GM12891 (cell line): ENCODE data around the gene ACP3.
A peak's percentile ranks its signal among the peaks of the same experiment; 100 is the strongest.

Source experiments
- DNase-seq: peaks from one replicate; pipeline ENCODE4 v3.0.0; 2011; ENCODE audit warnings: low spot score; ENCODE audit not compliant: insufficient read length
- FAIRE-seq: peaks from 2 replicates; lab custom pipeline; 2011; peaks lifted over from hg19 to GRCh38; lab: Jason Lieb, UNC
- PAX5 ChIP-seq: IDR thresholded peaks from 2 replicates; pipeline ENCODE4 v1.6.1; 2011; ENCODE audit warnings: low read length, moderate library complexity, mild to moderate bottlenecking; ENCODE audit not compliant: insufficient read depth, severe bottlenecking
- POLR2A ChIP-seq: IDR thresholded peaks from 2 replicates; pipeline ENCODE4 v1.6.1; 2011; ENCODE audit warnings: low read depth, low read length, control low read depth
- POLR2AphosphoS5 ChIP-seq: IDR thresholded peaks from 2 replicates; pipeline ENCODE4 v1.6.1; 2011; ENCODE audit warnings: low read depth, low read length, control low read depth
- POU2F2 ChIP-seq: IDR thresholded peaks from 2 replicates; pipeline ENCODE4 v1.6.1; 2011; ENCODE audit warnings: low read depth, mild to moderate bottlenecking, control low read depth, low read length, moderate library complexity
- SPI1 ChIP-seq: IDR thresholded peaks from 2 replicates; pipeline ENCODE4 v1.6.1; 2011; ENCODE audit warnings: low read depth, low read length, control low read depth
- TAF1 ChIP-seq: IDR thresholded peaks from 2 replicates; pipeline ENCODE4 v1.6.1; 2011; ENCODE audit warnings: low read depth, low read length, control low read depth

ACP3 gene

DNA sequence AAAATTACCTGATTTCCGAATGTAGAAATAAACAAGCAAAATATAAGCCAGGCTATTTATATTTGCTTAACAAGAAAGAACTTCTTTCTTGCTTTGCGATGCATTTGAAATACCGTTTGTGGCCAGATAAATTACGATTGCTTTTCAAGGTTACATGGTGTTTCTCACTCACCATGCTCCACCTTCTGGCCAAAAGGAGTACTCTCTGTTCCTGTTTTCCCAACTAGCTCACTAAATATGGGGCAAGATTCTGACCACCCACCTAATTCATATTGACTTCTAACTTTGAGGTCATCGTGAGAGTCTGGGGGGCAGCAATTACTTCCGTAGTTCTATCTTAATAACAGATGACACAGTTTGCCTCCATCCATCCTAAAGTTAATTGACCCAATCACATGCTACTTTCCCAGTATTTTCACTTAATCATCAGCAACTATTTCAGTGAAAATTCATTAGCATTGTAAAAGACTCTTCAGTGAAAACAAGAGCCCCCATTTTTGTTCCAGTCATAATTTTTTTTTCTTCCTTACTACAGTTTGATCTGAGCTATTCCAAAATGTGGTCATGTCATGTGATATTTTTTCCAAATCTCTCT is 25.9 kb downstream of the ACP3 start:
- peak; percentile 63 for FAIRE-seq
- no peak for DNase-seq
- peak; percentile 68 for TF ChIP-seq SPI1
- no peak for TF ChIP-seq POLR2AphosphoS5
- TF ChIP-seq PAX5: no peak
- TF ChIP-seq POLR2A: no peak

DNA sequence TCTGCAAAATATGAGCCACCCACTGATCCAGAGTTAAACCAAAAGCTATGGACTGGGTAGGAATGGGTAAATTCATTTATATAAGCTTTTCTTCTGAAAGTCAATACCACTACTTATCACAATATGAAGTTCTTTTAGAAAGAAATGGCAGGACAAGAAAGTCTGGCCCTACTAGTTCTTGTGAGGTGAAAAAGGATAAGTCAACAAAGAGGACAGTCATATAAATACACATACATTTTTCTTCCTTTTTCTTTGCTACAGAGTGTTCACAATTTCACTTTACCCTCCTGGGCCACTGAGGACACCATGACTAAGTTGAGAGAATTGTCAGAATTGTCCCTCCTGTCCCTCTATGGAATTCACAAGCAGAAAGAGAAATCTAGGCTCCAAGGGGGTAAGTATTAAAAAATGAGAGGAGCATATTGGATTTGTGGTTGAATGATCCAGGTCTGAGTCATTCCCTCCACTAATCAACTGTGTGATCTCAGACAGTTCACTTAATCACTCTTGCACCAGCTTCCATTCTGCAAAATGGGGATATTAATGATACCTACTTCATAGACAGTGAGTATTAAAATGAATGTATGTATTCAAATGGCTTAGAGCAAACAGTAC is 27.6 kb downstream of the ACP3 start:
- no peak for TF ChIP-seq TAF1
- no peak for TF ChIP-seq POU2F2
- TF ChIP-seq SPI1: no peak
- TF ChIP-seq POLR2AphosphoS5: no peak
- no peak for TF ChIP-seq POLR2A
- no peak for TF ChIP-seq PAX5
- DNase-seq (no peak), FAIRE-seq (no peak)

DNA sequence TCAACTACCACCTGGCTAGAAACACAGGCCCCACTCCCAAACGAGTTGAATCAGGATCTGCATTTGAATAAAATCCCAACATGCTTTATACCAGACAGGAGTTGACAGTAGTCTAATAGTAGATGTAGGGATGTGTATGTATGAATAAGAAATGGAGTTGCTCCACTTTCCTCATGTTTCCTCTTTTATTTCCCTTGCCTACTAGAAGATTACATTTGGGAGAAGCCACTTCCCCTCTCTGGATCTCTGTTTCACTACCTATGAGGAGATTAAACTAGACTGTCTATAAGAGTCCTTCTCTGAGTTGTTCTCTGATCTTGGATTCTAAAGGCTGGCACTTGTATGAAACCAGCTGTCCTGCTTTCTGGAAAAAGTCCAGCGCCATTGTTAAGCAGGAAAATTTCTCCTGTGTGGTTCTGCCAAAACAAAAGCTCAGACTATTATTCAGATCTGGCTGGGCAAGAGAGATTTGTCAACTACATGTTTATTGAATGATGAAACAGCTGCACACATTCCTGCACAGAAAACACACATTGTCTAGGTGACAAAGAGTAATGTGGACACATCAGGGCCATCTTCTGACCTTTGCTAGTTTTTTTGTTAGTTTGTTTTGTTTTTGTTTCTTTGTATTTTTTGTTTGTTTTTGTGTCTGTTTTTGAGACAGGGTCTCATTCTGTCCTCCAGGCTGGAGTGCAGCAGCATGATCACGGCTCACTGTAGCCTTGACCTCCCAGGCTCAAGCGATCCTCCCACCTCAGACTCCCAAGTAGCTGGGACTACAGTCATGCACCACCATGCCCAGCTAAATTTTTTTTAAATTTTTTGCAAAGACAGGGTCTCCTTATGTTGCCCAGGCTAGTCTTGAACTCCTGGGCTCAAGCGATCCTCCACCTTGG is 29.9 kb downstream of the ACP3 start:
- DNase-seq: no peak
- TF ChIP-seq POLR2AphosphoS5 (no peak), POU2F2 (no peak), POLR2A (no peak), TAF1 (no peak), PAX5 (no peak), SPI1 (no peak)
- no peak for FAIRE-seq

DNA sequence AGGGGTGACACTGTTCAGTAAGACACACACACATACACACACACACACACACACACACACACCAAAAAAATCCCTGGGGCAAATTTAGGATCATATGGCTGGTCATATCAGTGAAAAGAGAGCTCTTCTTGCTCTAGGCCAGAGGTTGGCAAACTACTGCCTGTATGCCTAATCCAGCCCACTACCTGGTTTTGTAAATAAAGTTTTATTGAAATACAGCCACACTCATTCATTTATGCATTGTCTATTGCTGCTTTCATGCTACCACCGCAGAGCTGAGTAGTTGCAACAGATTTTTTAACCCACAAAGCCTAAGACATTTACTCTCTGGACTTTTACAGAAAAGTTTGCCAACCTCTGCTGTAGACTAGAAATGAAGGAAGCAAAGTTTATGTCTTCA is 30.6 kb downstream of the ACP3 start:
- DNase-seq: no peak
- no peak for FAIRE-seq
- no peak for TF ChIP-seq SPI1
- no peak for TF ChIP-seq TAF1
- TF ChIP-seq POU2F2: no peak
- no peak for TF ChIP-seq POLR2A
- TF ChIP-seq POLR2AphosphoS5: no peak

DNA sequence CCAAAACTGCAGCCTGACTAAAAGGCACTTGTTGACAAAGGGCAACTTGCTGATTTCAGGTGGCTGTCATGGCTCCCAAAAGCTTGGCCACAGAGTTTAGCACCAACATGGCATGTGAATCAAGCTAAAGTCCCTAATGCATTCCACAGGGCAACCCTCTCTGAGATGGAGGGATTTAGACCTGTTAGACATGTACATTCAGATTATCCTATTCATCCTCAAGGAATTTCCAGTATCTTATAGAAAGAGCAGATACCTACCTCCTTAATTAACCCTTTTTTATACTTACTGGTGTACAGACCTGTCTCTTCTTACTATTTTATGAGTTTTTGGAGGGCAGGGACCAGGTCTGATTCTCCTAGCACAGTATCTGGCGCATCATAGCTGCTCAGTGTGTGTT is 31.3 kb downstream of the ACP3 start:
- FAIRE-seq (no peak), DNase-seq (no peak)
- TF ChIP-seq POLR2A (no peak), PAX5 (no peak), POLR2AphosphoS5 (no peak), TAF1 (no peak), SPI1 (no peak), POU2F2 (no peak)

DNA sequence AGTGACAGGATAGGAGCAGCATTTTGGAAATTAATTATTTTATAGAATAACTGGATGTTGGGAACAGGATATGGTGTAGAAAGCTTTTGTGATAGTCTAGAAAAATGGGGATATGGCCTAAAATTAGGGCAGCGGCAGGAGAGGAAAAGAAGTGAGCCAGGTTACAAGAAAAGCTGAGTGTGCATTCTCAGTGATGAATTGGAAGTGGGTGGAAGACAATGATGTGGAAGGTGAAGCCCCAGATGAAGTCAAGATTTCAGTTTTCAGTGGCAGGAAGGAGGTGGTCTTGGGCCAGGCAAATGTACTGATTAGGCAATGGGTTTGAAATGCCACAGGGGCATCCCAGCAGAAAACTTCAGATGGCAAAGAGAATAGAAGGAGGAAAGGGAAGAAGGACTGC is 33.6 kb downstream of the ACP3 start:
- FAIRE-seq (no peak), DNase-seq (no peak)
- TF ChIP-seq POLR2AphosphoS5: no peak

DNA sequence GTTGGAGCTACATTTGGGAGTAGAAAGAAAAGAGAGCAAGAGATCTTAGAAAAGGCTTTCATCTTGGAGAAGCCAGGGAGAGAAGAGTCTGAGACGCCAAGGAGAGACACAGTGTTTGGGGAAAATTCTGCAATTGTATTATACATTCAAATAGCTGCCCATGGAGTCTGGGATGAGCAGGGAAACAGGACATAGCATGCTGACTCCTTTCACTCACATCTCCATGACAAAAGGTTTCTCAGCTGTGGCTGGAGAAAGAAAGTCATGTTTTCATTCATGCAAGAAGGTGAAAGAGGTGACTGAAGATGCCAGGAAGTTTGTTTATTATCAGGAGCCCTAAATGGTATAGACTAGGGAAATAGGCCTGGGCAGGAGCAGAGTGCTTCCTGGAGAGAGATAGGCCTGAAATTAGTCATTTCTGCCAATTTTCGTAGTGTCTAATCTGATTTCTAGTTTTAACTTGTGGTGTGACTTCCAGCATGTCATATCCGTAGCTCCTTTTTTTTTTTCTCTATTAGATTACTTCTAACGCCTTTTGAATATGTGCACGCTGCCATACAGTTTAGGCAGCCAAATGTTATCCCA is 34.1 kb downstream of the ACP3 start:
- TF ChIP-seq PAX5 (no peak), SPI1 (no peak), POU2F2 (no peak), POLR2AphosphoS5 (no peak), POLR2A (no peak), TAF1 (no peak)
- DNase-seq: no peak
- no peak for FAIRE-seq

DNA sequence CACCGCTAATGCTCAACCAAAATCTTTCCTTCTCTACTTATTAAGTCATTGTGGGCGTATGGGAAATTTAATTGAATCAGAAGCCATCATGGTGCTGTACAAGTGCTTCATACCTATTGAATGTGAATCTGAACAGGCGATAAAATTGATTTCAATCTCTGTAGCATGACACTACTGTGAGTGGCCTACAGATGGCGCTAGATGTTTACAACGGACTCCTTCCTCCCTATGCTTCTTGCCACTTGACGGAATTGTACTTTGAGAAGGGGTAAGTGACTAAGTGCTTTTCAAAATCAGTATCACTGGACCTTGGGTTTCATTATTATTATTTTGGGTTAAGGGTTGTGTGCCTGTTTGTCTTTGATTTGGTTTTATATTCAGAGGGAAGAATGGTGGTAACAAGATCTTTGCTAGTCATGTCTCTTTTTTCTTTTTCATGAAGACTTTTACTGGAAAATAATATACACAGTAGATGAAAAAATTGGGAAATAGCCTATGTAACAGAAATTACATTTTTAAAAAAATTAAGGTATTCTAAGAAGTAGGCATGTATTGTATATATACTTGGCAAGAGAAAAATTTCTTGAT is 35.4 kb downstream of the ACP3 start:
- FAIRE-seq (peak; percentile 92), DNase-seq (peak; percentile 30)
- TF ChIP-seq POU2F2 (no peak), SPI1 (0 out of 2 replicates have a peak, but pooled peaks have one; percentile 3)

DNA sequence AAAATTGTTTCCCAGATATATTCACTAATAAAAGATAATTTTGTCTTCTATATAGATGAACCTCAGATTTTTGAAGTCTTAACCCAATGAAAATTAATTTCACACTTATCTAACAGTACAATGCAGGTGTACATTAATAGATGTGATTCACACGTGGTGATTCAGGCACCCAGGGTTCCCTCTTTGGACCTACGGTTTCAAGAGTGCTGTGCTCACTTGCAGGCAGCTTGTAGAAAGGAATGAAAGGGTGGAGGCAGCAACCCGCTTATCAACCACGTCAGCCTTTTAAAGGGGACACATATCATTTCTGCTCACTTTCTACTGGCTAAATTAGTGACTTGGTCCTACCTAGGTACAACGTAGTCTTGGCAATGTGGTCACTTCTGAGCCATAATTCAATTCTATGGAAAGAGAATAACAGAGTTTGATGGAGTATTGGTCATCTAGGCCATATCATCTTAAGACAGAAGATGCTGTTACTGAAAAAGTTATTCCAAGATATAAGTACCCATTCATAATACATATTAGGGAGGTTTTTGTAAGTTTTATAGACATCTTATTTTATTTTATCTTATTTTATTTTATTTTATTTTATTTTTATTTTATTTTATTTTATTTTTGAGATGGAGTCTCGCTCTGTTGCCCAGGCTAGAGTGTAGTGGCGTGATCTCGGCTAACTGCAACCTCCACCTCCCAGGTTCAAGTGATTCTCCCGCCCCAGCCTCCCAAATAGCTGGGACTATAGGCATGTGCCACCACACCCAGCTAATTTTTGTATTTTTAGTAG is 37.9 kb downstream of the ACP3 start:
- no peak for DNase-seq
- no peak for TF ChIP-seq PAX5
- no peak for TF ChIP-seq SPI1
- no peak for TF ChIP-seq TAF1
- no peak for TF ChIP-seq POLR2A
- TF ChIP-seq POU2F2: no peak
- TF ChIP-seq POLR2AphosphoS5: no peak
- FAIRE-seq: no peak
